Osteocyte (in vitro differentiated cells): ENCODE data around the gene NTN4. TPM values are rescaled to one million over a fixed set of nuclear protein-coding genes. Genes with fewer than 3 reads are reported as not detected.

Source experiments
- DNase-seq: peaks from one replicate; pipeline ENCODE4 v3.0.0; 2021; ENCODE audit warnings: mixed read lengths; ENCODE audit not compliant: unreplicated experiment; ENCODE audit errors: extremely low spot score
- H3K27ac Mint-ChIP-seq: one replicate; pipeline ENCODE4 v1.8.0; 2021; ENCODE audit warnings: mild to moderate bottlenecking, mixed read lengths; ENCODE audit not compliant: unreplicated experiment
- H3K27me3 Mint-ChIP-seq: one replicate; pipeline ENCODE4 v1.8.0; 2021; ENCODE audit warnings: mixed read lengths; ENCODE audit not compliant: unreplicated experiment
- H3K36me3 Mint-ChIP-seq: one replicate; pipeline ENCODE4 v1.8.0; 2021; ENCODE audit warnings: mixed read lengths; ENCODE audit not compliant: unreplicated experiment
- H3K4me1 Mint-ChIP-seq: one replicate; pipeline ENCODE4 v1.8.0; 2021; ENCODE audit warnings: mixed read lengths; ENCODE audit not compliant: unreplicated experiment
- H3K4me3 Mint-ChIP-seq: one replicate; pipeline ENCODE4 v1.8.0; 2021; ENCODE audit warnings: mild to moderate bottlenecking, moderate library complexity, mixed read lengths; ENCODE audit not compliant: unreplicated experiment
- H3K9me3 Mint-ChIP-seq: one replicate; pipeline ENCODE4 v1.8.0; 2021; ENCODE audit warnings: mixed read lengths; ENCODE audit not compliant: unreplicated experiment
- CTCF ChIP-seq: fragments of 200-600 bp; sonication (generic); IDR thresholded peaks from 2 replicates; pipeline ENCODE4 v1.5.0; 2021; ENCODE audit warnings: antibody characterized with exemption, mild to moderate bottlenecking, moderate library complexity
- total RNA-seq: library from RNA; stranded (reverse); gene quantifications from 2 replicates; pipeline ENCODE4 v1.2.1, GENCODE V29; 2021

NTN4 gene
- total RNA-seq, 1 donor from 2014 or later: 654 TPM

GRCh38 chr12:95796225-95796981, 5.8 kb upstream of the NTN4 start:
- TF ChIP-seq CTCF: no peak
- H3K27ac Mint-ChIP-seq: peak overlapping the region; percentile 87
- no peak overlapping the region for H3K4me3 Mint-ChIP-seq
- H3K27me3 Mint-ChIP-seq: no peaks in the 10 kb centered on the region
- DNase-seq: no peak
- no peaks in the 10 kb centered on the region for H3K9me3 Mint-ChIP-seq
- no peaks in the 10 kb centered on the region for H3K36me3 Mint-ChIP-seq
- H3K4me1 Mint-ChIP-seq: peaks cover 55% of the 10 kb centered on the region

DNA sequence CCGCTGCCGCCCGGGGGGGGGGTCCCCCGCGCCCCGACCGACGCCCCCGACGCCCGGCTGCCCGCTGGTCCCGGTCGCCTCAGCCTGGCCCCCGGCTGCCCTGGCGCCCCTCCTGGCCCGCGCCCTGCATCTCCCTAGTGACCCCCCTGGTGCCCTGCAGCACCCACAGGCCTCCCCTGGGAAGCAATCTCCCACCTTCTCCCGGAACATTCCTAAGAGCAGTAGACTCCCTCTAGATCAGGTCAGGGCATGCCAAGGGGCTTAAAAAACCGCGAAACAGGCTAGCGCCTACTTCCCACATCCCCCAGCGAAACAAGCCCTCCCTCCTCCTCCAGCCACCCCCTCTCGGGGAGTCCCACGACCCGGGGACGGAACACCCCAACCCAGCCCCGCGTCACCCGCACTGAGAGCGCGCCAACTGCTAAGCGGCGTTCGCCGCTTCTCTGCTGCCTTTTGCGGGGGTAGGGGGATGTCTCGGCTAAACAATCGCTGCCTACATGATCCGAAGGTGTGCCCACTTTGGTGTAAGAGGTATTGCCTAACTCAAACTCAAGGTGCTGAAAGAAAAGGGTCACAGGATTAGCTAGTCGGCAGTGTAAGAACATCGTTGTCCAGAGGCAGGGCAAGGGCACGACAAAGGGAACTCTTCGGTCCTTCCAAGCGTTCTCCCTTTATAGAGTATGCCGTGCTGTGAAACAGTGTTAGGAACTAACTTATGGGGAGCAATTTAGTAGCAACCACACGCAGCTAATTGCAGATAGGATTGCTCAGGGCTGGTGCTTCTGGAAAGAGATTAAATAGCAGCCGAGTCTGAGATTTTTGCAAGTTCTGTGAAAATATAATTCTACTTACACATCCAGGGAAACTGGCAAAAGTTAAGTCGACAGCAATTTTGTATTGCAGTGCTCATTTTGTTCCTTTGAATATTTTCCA, 619 bp upstream of the NTN4 start:
- H3K27ac Mint-ChIP-seq: peak overlapping the region; percentile 98
- peak overlapping the region; percentile 88 for H3K4me3 Mint-ChIP-seq
- no peaks in the 10 kb centered on the region for H3K27me3 Mint-ChIP-seq
- H3K36me3 Mint-ChIP-seq: peaks cover 33% of the 10 kb centered on the region
- peak; percentile 85 for DNase-seq
- no peaks in the 10 kb centered on the region for H3K9me3 Mint-ChIP-seq
- TF ChIP-seq CTCF: no peak
- peaks cover 66% of the 10 kb centered on the region for H3K4me1 Mint-ChIP-seq

- Mint-ChIP-seq H3K4me1 (peaks cover 65% of the 10 kb centered on the region), H3K27me3 (no peaks in the 10 kb centered on the region)
Observed at GRCh38 chr12:95789126-95790032, 1.2 kb downstream of the NTN4 start.

DNA sequence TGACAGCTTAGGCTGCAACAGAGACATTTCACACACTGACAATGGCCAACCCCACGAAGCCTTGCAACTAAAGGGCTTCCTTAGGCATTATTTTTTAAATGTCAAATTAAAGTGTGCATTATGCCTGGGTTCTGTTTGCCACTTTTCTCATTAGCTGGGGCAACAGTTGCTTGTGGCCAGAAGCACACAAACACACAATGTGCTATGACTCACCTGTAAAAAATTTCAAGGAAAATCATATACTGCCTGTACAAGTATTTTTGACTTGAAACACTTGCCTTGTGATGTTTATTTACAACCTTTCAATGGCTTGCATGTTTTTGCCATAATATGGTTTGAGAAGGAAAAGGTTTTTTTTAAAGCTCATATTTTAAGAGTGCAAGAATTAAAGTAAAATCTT, 1.9 kb downstream of the NTN4 start:
- no peak for TF ChIP-seq CTCF
- DNase-seq: no peak
- Mint-ChIP-seq H3K4me1 (peaks cover 68% of the 10 kb centered on the region), H3K9me3 (no peaks in the 10 kb centered on the region), H3K4me3 (peak overlapping the region; percentile 92), H3K27me3 (no peaks in the 10 kb centered on the region), H3K27ac (peak overlapping the region; percentile 97), H3K36me3 (peaks cover 54% of the 10 kb centered on the region)

More at GRCh38 chr12:95789126-95790032, 1.2 kb downstream of the NTN4 start:
- TF ChIP-seq CTCF: no peak
- peak; percentile 87 for DNase-seq
- H3K9me3 Mint-ChIP-seq: no peaks in the 10 kb centered on the region
- peak overlapping the region; percentile 97 for H3K27ac Mint-ChIP-seq
- H3K4me3 Mint-ChIP-seq: peak overlapping the region; percentile 92
- peaks cover 49% of the 10 kb centered on the region for H3K36me3 Mint-ChIP-seq
